ENCODE results near the gene BMPER.
A peak's percentile ranks its signal among the peaks of the same experiment; 100 is the strongest.

BMPER gene

GRCh38 chr7:34062341-34062740 is 157.0 kb downstream of the BMPER start:
- DNase-seq (ENCODE audit: low read depth): no peak

- DNase-seq (ENCODE audit: low read depth): no peak
Observed at GRCh38 chr7:34062826-34063225, 157.5 kb downstream of the BMPER start.

- no peak for DNase-seq (ENCODE audit: low read depth)
Observed at GRCh38 chr7:34064519-34065158, 159.3 kb downstream of the BMPER start.

- no peak for DNase-seq (ENCODE audit: low read depth)
Observed at GRCh38 chr7:34066411-34066810, 161.1 kb downstream of the BMPER start.

GRCh38 chr7:34067005-34067778 is 161.9 kb downstream of the BMPER start:
- DNase-seq (ENCODE audit: low read depth): no peak

GRCh38 chr7:34069676-34070075 is 164.3 kb downstream of the BMPER start:
- no peak for DNase-seq (ENCODE audit: low read depth)

- DNase-seq (ENCODE audit: low read depth): peak; percentile 38
Observed at GRCh38 chr7:34070511-34071323, 165.4 kb downstream of the BMPER start.

- no peak for DNase-seq (ENCODE audit: low read depth)
Observed at GRCh38 chr7:34073676-34074075, 168.3 kb downstream of the BMPER start.

GRCh38 chr7:34074421-34074820 is 169.1 kb downstream of the BMPER start:
- DNase-seq (ENCODE audit: low read depth): no peak

GRCh38 chr7:34075523-34076370 is 170.4 kb downstream of the BMPER start:
- no peak for DNase-seq (ENCODE audit: low read depth)

GRCh38 chr7:34077168-34077567 is 171.8 kb downstream of the BMPER start:
- no peak for DNase-seq (ENCODE audit: low read depth)

- no peak for DNase-seq (ENCODE audit: low read depth)
Observed at GRCh38 chr7:34078864-34079263, 173.5 kb downstream of the BMPER start.

- no peak for DNase-seq (ENCODE audit: low read depth)
Observed at GRCh38 chr7:34080513-34080912, 175.2 kb downstream of the BMPER start.

- no peak for DNase-seq (ENCODE audit: low read depth)
Observed at GRCh38 chr7:34081935-34082334, 176.6 kb downstream of the BMPER start.

GRCh38 chr7:34083440-34083839 is 178.1 kb downstream of the BMPER start:
- DNase-seq (ENCODE audit: low read depth): no peak

- no peak for DNase-seq (ENCODE audit: low read depth)
Observed at GRCh38 chr7:34084651-34085050, 179.3 kb downstream of the BMPER start.

GRCh38 chr7:34086064-34086463 is 180.7 kb downstream of the BMPER start:
- no peak for DNase-seq (ENCODE audit: low read depth)

GRCh38 chr7:34086981-34087380 is 181.6 kb downstream of the BMPER start:
- no peak for DNase-seq (ENCODE audit: low read depth)

GRCh38 chr7:34087892-34088891 is 182.9 kb downstream of the BMPER start:
- DNase-seq (ENCODE audit: low read depth): no peak

- DNase-seq (ENCODE audit: low read depth): no peak
Observed at GRCh38 chr7:34090816-34091215, 185.5 kb downstream of the BMPER start.

Measured in non-pigmented ciliary epithelial cell (primary cell).